GM12891 (cell line): ENCODE measurements around the gene HTR3D.

ENCODE experiments used
- DNase-seq: peaks from one replicate; pipeline ENCODE4 v3.0.0; 2011; ENCODE audit warnings: low spot score; ENCODE audit not compliant: insufficient read length
- FAIRE-seq: peaks from 2 replicates; lab custom pipeline; 2011; peaks lifted over from hg19 to GRCh38; lab: Jason Lieb, UNC
- PAX5 ChIP-seq: IDR thresholded peaks from 2 replicates; pipeline ENCODE4 v1.6.1; 2011; ENCODE audit warnings: low read length, moderate library complexity, mild to moderate bottlenecking; ENCODE audit not compliant: insufficient read depth, severe bottlenecking
- POLR2A ChIP-seq: IDR thresholded peaks from 2 replicates; pipeline ENCODE4 v1.6.1; 2011; ENCODE audit warnings: low read depth, low read length, control low read depth
- POLR2AphosphoS5 ChIP-seq: IDR thresholded peaks from 2 replicates; pipeline ENCODE4 v1.6.1; 2011; ENCODE audit warnings: low read depth, low read length, control low read depth
- POU2F2 ChIP-seq: IDR thresholded peaks from 2 replicates; pipeline ENCODE4 v1.6.1; 2011; ENCODE audit warnings: low read depth, mild to moderate bottlenecking, control low read depth, low read length, moderate library complexity
- SPI1 ChIP-seq: IDR thresholded peaks from 2 replicates; pipeline ENCODE4 v1.6.1; 2011; ENCODE audit warnings: low read depth, low read length, control low read depth
- TAF1 ChIP-seq: IDR thresholded peaks from 2 replicates; pipeline ENCODE4 v1.6.1; 2011; ENCODE audit warnings: low read depth, low read length, control low read depth

The HTR3D gene

GRCh38 chr3:184085389-184085852 lies 53.9 kb downstream of the HTR3D start:
- no peak for FAIRE-seq
- DNase-seq: no peak

More at GRCh38 chr3:184085389-184085852, 53.9 kb downstream of the HTR3D start:
- TF ChIP-seq SPI1 (no peak), POU2F2 (no peak), PAX5 (no peak), TAF1 (no peak), POLR2AphosphoS5 (no peak), POLR2A (no peak)
